HepG2 (cell line): ENCODE data around the gene HOXB2. TPM values are rescaled to one million over a fixed set of nuclear protein-coding genes. Genes with fewer than 3 reads are reported as not detected.

Experiments
- ATAC-seq: fragments of 200-7000 bp; cut with Tn5 transposase; 3 replicates; pipeline ENCODE4 v1.9.1; 2020; ENCODE audit warnings: mild to moderate bottlenecking, moderate library complexity
- BruUV-seq: library from RNA; stranded (reverse); fragments of 400-500 nt; replicated peaks from 2 replicates; lab custom pipeline; 2021; lab: Mats Ljungman, UMichigan
- CTCF ChIA-PET: fragments of 300-600 bp; formaldehyde crosslinking; extraction: SDS; loops from one replicate; lab custom pipeline; 2021; ENCODE audit warnings: low total read pairs, inconsistent platforms, low intra/inter-chr PET ratio; lab: Yijun Ruan, JAX
- POLR2A ChIA-PET: fragments of 350-600 bp; sonication (Branson Sonifier 250); formaldehyde crosslinking; loops from one replicate; lab custom pipeline; 2020; ENCODE audit warnings: antibody characterized with exemption, inconsistent platforms; lab: Yijun Ruan, JAX
- DNase-seq: peaks from one replicate; pipeline ENCODE4 v3.0.0-alpha.2; 2015; ENCODE audit warnings: low spot score
- FAIRE-seq: peaks from 3 replicates; lab custom pipeline; 2011; peaks lifted over from hg19 to GRCh38; lab: Jason Lieb, UNC
- H2AFZ ChIP-seq: one replicate; pipeline ENCODE4 v1.6.1; 2011; ENCODE audit warnings: low read length, inconsistent platforms
- H3K27ac ChIP-seq: fragments of 300-600 bp; 3 replicates; pipeline ENCODE4 v1.8.0; 2011; ENCODE audit warnings: mixed run types, mild to moderate bottlenecking, mixed read lengths, low read length, inconsistent platforms; ENCODE audit not compliant: insufficient read depth; ENCODE audit errors: extremely low read length
- H3K27me3 ChIP-seq, 2 experiments: fragments of 200-600 bp in 1 of 2; 2 replicates in 1 of 2; 3 replicates in 1 of 2; pipeline versions ENCODE4 v1.6.0 to v1.8.0; 2011; ENCODE audit warnings: low read length in 2 of 2, mild to moderate bottlenecking in 2 of 2, moderate library complexity in 2 of 2, inconsistent platforms in 1 of 2; ENCODE audit not compliant: insufficient read depth in 2 of 2, control insufficient read depth in 1 of 2
- H3K36me3 ChIP-seq, 2 experiments: fragments of 200-600 bp in 1 of 2; replicated peaks in 1 of 2; 2 replicates in 1 of 2; 3 replicates in 1 of 2; pipeline versions ENCODE4 v1.5.1 to v1.8.0; 2011; ENCODE audit warnings: low read length in 2 of 2, inconsistent platforms in 1 of 2; ENCODE audit not compliant: insufficient read depth in 2 of 2, control insufficient read depth in 1 of 2
- H3K4me1 ChIP-seq: 2 replicates; pipeline ENCODE4 v1.5.1; 2012; ENCODE audit warnings: low read length, inconsistent platforms; ENCODE audit not compliant: insufficient read depth
- H3K4me2 ChIP-seq: 2 replicates; pipeline ENCODE4 v1.6.0; 2011; ENCODE audit warnings: low read depth, low read length, inconsistent platforms
- H3K4me3 ChIP-seq, 3 experiments: fragments of 200-600 bp in 1 of 3; sonication (generic), shearing (Covaris generic) in 1 of 3; replicated peaks in 1 of 3; 2 replicates each; pipeline ENCODE4 v1.5.1; 2011 to 2016; ENCODE audit warnings: low read length in 3 of 3, inconsistent platforms in 2 of 3, low read depth in 2 of 3, mild to moderate bottlenecking in 2 of 3, control low read depth in 1 of 3, mixed read lengths in 1 of 3; ENCODE audit not compliant: insufficient read depth in 1 of 3
- H3K79me2 ChIP-seq: one replicate; pipeline ENCODE4 v1.6.1; 2011; ENCODE audit warnings: low read length, inconsistent platforms; ENCODE audit not compliant: insufficient read depth
- H3K9ac ChIP-seq: 2 replicates; pipeline ENCODE4 v1.6.0; 2011; ENCODE audit warnings: mild to moderate bottlenecking, low read depth, low read length, inconsistent platforms; ENCODE audit not compliant: insufficient read depth
- H3K9me3 ChIP-seq: 2 replicates; pipeline ENCODE4 v1.5.1; 2012; ENCODE audit warnings: mild to moderate bottlenecking, low read length
- H4K20me1 ChIP-seq: 2 replicates; pipeline ENCODE4 v1.6.0; 2011; ENCODE audit warnings: inconsistent platforms, mild to moderate bottlenecking, low read length, moderate library complexity; ENCODE audit not compliant: insufficient read depth
- AKAP8 ChIP-seq: sonication (generic); formaldehyde crosslinking; IDR thresholded peaks from 2 replicates; pipeline ENCODE4 v1.5.1; 2020; ENCODE audit warnings: mild to moderate bottlenecking, missing genetic modification reagents
- FOXK2 ChIP-seq: fragments of 450-650 bp; IDR thresholded peaks from 2 replicates; pipeline ENCODE4 v1.6.1; 2016
- MAF1 ChIP-seq: sonication (generic); formaldehyde crosslinking; IDR thresholded peaks from 2 replicates; pipeline ENCODE4 v1.5.0; 2020; ENCODE audit warnings: missing genetic modification reagents, borderline replicate concordance
- NRL ChIP-seq: sonication (generic); formaldehyde crosslinking; IDR thresholded peaks from 2 replicates; pipeline ENCODE4 v1.5.0; 2020; ENCODE audit warnings: missing genetic modification reagents, mild to moderate bottlenecking, moderate library complexity, borderline replicate concordance
- SIN3A ChIP-seq: IDR thresholded peaks from 2 replicates; pipeline ENCODE4 v1.6.1; 2011; ENCODE audit warnings: low read depth, mild to moderate bottlenecking, control low read depth, low read length, borderline replicate concordance
- ZBTB42 ChIP-seq: sonication (generic); formaldehyde crosslinking; IDR thresholded peaks from 2 replicates; pipeline ENCODE4 v1.5.0; 2020; ENCODE audit warnings: mild to moderate bottlenecking, missing genetic modification reagents
- WGBS: methylation state at CpG from one replicate; pipeline ENCODE4 v1.1.6; 2017; ENCODE audit warnings: low lambda C conversion rate; 5-methylcytosine and 5-hydroxymethylcytosine counted together
- in situ Hi-C: cut with HindIII; loops from 2 replicates; pipeline ENCODE4 v1.10.0; 2017; ENCODE audit warnings: low pct_unique_long_range_greater_than_20kb; ENCODE audit not compliant: extremely low pct_ligation_motif_present
- intact Hi-C: fragments of 100-400 bp; cut with micrococcal nuclease; formaldehyde crosslinking; loops from one replicate; pipeline ENCODE4 v1.10.0; 2022; ENCODE audit not compliant: unreplicated experiment
- polyA plus RNA-seq, 8 experiments: library from polyadenylated mRNA; depleted of rRNA in 3 of 8; stranded (reverse) in 7 of 8; unstranded in 1 of 8; fragments of >200 nt; fragmentation: Illumina TruSeq in 4 of 8; extraction: Trizol in 4 of 8; gene quantifications; 2 replicates each; pipeline versions ENCODE4 v1.2.1 to v1.2.3, GENCODE V29; 2011 to 2016; ENCODE audit warnings: low read depth in 4 of 8, missing spikeins in 1 of 8, mixed read lengths in 1 of 8; ENCODE audit not compliant: insufficient read depth in 1 of 8
- total RNA-seq, 5 experiments: library from RNA; depleted of rRNA; stranded (reverse); fragments of >200 nt; fragmentation: Illumina TruSeq; extraction: Trizol; gene quantifications; 2 replicates each; pipeline ENCODE4 v1.2.3, GENCODE V29; 2016; ENCODE audit warnings: low read depth in 1 of 5
- TF ChIP-seq, protein P1 (sequence below): sonication (generic); formaldehyde crosslinking; IDR thresholded peaks from 2 replicates; pipeline ENCODE4 v1.5.0; 2020; ENCODE audit warnings: mild to moderate bottlenecking, missing genetic modification reagents

The HOXB2 gene
- total and polyA plus RNA-seq, 2 of the 13 experiments (the other 11 are each of a cell fraction or from before 2014, with no cell fraction given) = not detected

DNA sequence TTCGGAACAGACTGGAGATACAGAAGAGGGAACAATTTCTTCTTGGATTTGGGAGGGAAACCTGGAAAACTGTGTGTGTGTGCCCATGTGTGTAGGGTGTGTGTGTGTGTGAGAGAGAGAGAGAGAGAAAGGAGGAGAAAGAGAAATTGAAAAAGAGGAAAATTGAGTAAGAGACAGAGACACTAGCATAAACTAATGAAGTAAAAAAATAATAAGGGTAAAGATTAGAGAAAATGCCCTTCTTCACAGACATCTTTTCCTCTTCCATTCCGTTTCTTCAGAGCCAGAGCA lies 13.9 kb upstream of the HOXB2 start:
- TF ChIP-seq AKAP8 (CRISPR knock-in tag) (no peak), MAF1 (CRISPR knock-in tag) (no peak), NRL (CRISPR knock-in tag) (no peak), ZBTB42 (no peak), FOXK2 (0 out of 2 replicates have a peak, but pooled peaks have one; percentile 8), SIN3A (no peak)
- TF ChIP-seq, protein P1, sequence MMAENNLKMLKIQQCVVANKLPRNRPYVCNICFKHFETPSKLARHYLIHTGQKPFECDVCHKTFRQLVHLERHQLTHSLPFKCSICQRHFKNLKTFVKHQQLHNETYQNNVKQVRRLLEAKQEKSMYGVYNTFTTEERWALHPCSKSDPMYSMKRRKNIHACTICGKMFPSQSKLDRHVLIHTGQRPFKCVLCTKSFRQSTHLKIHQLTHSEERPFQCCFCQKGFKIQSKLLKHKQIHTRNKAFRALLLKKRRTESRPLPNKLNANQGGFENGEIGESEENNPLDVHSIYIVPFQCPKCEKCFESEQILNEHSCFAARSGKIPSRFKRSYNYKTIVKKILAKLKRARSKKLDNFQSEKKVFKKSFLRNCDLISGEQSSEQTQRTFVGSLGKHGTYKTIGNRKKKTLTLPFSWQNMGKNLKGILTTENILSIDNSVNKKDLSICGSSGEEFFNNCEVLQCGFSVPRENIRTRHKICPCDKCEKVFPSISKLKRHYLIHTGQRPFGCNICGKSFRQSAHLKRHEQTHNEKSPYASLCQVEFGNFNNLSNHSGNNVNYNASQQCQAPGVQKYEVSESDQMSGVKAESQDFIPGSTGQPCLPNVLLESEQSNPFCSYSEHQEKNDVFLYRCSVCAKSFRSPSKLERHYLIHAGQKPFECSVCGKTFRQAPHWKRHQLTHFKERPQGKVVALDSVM (CRISPR knock-in tag) = no peak
- TF ChIP-seq, all 625 proteins: peak for 1
- FAIRE-seq = no peak
- CTCF ChIA-PET = no interaction called here
- Histone ChIP-seq H3K4me1 (no peaks in the 10 kb centered on the region), H3K27me3 (peaks cover 34 to 97% of the 10 kb centered on the region in 2 experiments), H3K9ac (no peak overlapping the region), H3K27ac (no peak overlapping the region), H3K4me2 (no peak overlapping the region), H3K9me3 (no peaks in the 10 kb centered on the region), H3K79me2 (no peaks in the 10 kb centered on the region), H2AFZ (no peak overlapping the region), H3K4me3 (no peak overlapping the region), H3K36me3 (no peaks in the 10 kb centered on the region), H4K20me1 (no peaks in the 10 kb centered on the region; the same call in 1 of the 2 replicates)
- in situ Hi-C loops = no loop called here
- no peak for DNase-seq
- WGBS = 2% methylated on average over 2 of the region's 2 CpGs
- POLR2A ChIA-PET = no interaction called here
- BruUV-seq = no TSS peak
- intact Hi-C loops = no loop called here
- ATAC-seq = no peak
